Activated CD8-positive, alpha-beta memory T cell treated with anti-CD3 and anti-CD28 coated beads, Interleukin-2, amount 50 U/mL, for 1 hour (primary cell): Measurements from ENCODE around the gene HOXC9.

Experiments used
- DNase-seq: peaks from one replicate; pipeline ENCODE4 v3.0.0-alpha.2; 2020; ENCODE audit errors: extremely low read depth

HOXC9 gene

GRCh38 chr12:54000116-54001114, at the start of gene HOXC9:
Gene HOXC9, plus strand, starts transcription at chr12:54000161. Its CDS starts 28 bp downstream, at chr12:54000189.
- no peak for DNase-seq

GRCh38 chr12:53950437-53950773, 49.6 kb upstream of the HOXC9 start:
- no peak for DNase-seq

GRCh38 chr12:53950789-53951576, 49.0 kb upstream of the HOXC9 start:
- DNase-seq, result no peak

- DNase-seq, result no peak
These were observed 48.2 kb upstream of the HOXC9 start for GRCh38 chr12:53951577-53952334.

GRCh38 chr12:53952335-53952694, 47.6 kb upstream of the HOXC9 start:
- DNase-seq, result no peak

- DNase-seq, result no peak
These were observed 46.9 kb upstream of the HOXC9 start for GRCh38 chr12:53952871-53953734.

- no peak for DNase-seq
These were observed 45.9 kb upstream of the HOXC9 start for GRCh38 chr12:53953831-53954693.

- no peak for DNase-seq
These were observed 45.3 kb upstream of the HOXC9 start, which contains the start of gene HOXC12 for GRCh38 chr12:53954694-53955035. Gene HOXC12, plus strand, starts transcription at chr12:53954903. Its CDS starts 27 bp downstream, at chr12:53954930.

GRCh38 chr12:53955036-53955775, 44.8 kb upstream of the HOXC9 start:
- DNase-seq, result no peak

GRCh38 chr12:53955776-53956250, 44.1 kb upstream of the HOXC9 start:
- DNase-seq, result no peak

- no peak for DNase-seq
These were observed 43.6 kb upstream of the HOXC9 start for GRCh38 chr12:53956251-53956887.

- DNase-seq, result no peak
These were observed 42.9 kb upstream of the HOXC9 start for GRCh38 chr12:53956914-53957536.

GRCh38 chr12:53958128-53958527, 41.8 kb upstream of the HOXC9 start:
- no peak for DNase-seq

GRCh38 chr12:53959314-53959713, 40.6 kb upstream of the HOXC9 start:
- no peak for DNase-seq

GRCh38 chr12:53960187-53961024, 39.6 kb upstream of the HOXC9 start:
- no peak for DNase-seq

GRCh38 chr12:53961025-53961761, 38.8 kb upstream of the HOXC9 start:
- no peak for DNase-seq

- DNase-seq, result no peak
These were observed 37.0 kb upstream of the HOXC9 start for GRCh38 chr12:53963005-53963404.
